ENCODE results near the gene A1CF.

DNA sequence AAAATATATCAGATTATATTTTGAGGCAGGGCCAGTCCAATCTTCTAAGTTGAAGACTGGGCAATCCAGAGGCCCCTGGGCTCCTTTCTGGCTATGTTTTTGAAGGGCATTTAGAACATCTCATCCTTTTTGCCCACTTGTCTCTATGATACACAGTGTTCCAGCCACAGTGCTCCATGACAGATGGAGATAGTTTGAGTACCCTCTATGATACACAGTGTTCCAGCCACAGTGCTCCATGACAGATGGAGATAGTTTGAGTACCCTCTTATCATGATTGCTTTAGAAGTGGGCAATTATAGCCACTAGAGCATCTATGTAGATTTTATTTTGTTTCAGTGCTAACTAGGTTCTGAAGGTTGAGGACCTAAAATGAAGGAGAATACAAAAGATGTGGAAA lies 33.1 kb upstream of the A1CF start:
- TF ChIP-seq, protein P1, sequence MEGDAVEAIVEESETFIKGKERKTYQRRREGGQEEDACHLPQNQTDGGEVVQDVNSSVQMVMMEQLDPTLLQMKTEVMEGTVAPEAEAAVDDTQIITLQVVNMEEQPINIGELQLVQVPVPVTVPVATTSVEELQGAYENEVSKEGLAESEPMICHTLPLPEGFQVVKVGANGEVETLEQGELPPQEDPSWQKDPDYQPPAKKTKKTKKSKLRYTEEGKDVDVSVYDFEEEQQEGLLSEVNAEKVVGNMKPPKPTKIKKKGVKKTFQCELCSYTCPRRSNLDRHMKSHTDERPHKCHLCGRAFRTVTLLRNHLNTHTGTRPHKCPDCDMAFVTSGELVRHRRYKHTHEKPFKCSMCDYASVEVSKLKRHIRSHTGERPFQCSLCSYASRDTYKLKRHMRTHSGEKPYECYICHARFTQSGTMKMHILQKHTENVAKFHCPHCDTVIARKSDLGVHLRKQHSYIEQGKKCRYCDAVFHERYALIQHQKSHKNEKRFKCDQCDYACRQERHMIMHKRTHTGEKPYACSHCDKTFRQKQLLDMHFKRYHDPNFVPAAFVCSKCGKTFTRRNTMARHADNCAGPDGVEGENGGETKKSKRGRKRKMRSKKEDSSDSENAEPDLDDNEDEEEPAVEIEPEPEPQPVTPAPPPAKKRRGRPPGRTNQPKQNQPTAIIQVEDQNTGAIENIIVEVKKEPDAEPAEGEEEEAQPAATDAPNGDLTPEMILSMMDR (IDR thresholded peaks at IDR 0.05): no peak
- TF ChIP-seq JUNB (IDR thresholded peaks at IDR 0.05) (no peak), CBX8 (IDR thresholded peaks at IDR 0.05) (no peak), JUN (IDR thresholded peaks at IDR 0.05) (no peak), CHD2 (IDR thresholded peaks at IDR 0.05; ENCODE audit: low read length, partially characterized antibody) (no peak)
